Testis (tissue), 2 donors: ENCODE data around the gene SART3.

ENCODE experiments used
- POLR2A ChIP-seq: fragments of 450-650 bp; IDR thresholded peaks from one replicate; pipeline ENCODE4 v1.6.1; 2017; ENCODE audit warnings: antibody characterized with exemption, mild to moderate bottlenecking, moderate library complexity
- TF ChIP-seq, protein P1 (sequence below), 3 experiments: fragments of 450-650 bp in 2 of 3; fragments of 200-600 bp in 1 of 3; sonication (generic) in 1 of 3; IDR thresholded peaks; one replicate each; pipeline ENCODE4 v1.5.1; 2016 to 2019; ENCODE audit warnings: antibody characterized with exemption in 3 of 3, mild to moderate bottlenecking in 2 of 3, moderate library complexity in 1 of 3

DNA sequence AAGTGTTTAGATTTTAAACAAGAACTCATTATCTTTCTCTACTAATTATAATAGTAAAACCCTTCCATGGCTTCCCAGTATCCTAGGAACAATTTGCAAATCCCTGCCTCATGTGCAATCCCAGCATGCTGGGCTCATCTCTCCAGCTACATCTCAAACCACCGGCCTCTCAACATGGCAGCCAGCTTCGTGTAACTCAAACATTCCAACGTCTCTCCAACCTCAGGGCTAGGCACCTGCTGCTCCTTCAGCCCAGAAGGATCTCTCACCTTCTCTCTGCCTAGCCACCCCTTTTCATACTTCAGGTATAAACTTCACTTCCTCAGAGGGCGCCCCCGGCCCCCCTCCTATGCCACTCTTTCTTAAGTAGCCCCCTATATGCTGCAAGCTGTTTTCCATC lies 7.2 kb downstream of the SART3 start:
- TF ChIP-seq, protein P1, sequence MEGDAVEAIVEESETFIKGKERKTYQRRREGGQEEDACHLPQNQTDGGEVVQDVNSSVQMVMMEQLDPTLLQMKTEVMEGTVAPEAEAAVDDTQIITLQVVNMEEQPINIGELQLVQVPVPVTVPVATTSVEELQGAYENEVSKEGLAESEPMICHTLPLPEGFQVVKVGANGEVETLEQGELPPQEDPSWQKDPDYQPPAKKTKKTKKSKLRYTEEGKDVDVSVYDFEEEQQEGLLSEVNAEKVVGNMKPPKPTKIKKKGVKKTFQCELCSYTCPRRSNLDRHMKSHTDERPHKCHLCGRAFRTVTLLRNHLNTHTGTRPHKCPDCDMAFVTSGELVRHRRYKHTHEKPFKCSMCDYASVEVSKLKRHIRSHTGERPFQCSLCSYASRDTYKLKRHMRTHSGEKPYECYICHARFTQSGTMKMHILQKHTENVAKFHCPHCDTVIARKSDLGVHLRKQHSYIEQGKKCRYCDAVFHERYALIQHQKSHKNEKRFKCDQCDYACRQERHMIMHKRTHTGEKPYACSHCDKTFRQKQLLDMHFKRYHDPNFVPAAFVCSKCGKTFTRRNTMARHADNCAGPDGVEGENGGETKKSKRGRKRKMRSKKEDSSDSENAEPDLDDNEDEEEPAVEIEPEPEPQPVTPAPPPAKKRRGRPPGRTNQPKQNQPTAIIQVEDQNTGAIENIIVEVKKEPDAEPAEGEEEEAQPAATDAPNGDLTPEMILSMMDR (IDR thresholded peaks at IDR 0.05) = no peak
- no peak for TF ChIP-seq POLR2A
